SK-N-SH treated with all-trans-retinoic acid at 6 μM for 48 hours (cell line): ENCODE measurements around the gene CTNND2.
"Not testable (repeated sequence)": the region's sequence is repeated elsewhere in the genome, so short reads cannot be mapped to it uniquely, and the experiment has no call there.

ENCODE experiments used
- ISL1 ChIP-seq: fragments of 250-450 bp; sonication (Bioruptor Pico); IDR thresholded peaks from 2 replicates; pipeline ENCODE4 v2.1.2; 2022; ENCODE audit warnings: mild to moderate bottlenecking, moderate library complexity
- OSR1 ChIP-seq: fragments of 250-450 bp; sonication (Bioruptor Pico); IDR thresholded peaks from 2 replicates; pipeline ENCODE4 v1.8.0; 2022; ENCODE audit warnings: moderate library complexity, mild to moderate bottlenecking, inconsistent platforms
- PATZ1 ChIP-seq: fragments of 250-450 bp; sonication (Bioruptor Pico); IDR thresholded peaks from 2 replicates; pipeline ENCODE4 v1.8.0; 2020; ENCODE audit warnings: mild to moderate bottlenecking, moderate library complexity, borderline replicate concordance
- POU6F1 ChIP-seq: fragments of 250-450 bp; sonication (Bioruptor Pico); IDR thresholded peaks from 2 replicates; pipeline ENCODE4 v1.8.0; 2021; ENCODE audit warnings: low read depth, mild to moderate bottlenecking, moderate library complexity, borderline replicate concordance
- PPARA ChIP-seq: fragments of 250-450 bp; sonication (Bioruptor Pico); IDR thresholded peaks from 2 replicates; pipeline ENCODE4 v1.5.0; 2020; ENCODE audit warnings: mild to moderate bottlenecking, borderline replicate concordance
- RARB ChIP-seq: fragments of 250-450 bp; sonication (Bioruptor Pico); IDR thresholded peaks from 2 replicates; pipeline ENCODE4 v1.8.0; 2021; ENCODE audit warnings: mild to moderate bottlenecking, moderate library complexity
- ZFP3 ChIP-seq: fragments of 250-450 bp; sonication (Bioruptor Pico); IDR thresholded peaks from 2 replicates; pipeline ENCODE4 v1.5.0; 2020; ENCODE audit warnings: mild to moderate bottlenecking, moderate library complexity
- ZNF70 ChIP-seq: fragments of 450-650 bp; formaldehyde crosslinking; IDR thresholded peaks from 2 replicates; pipeline ENCODE4 v1.5.0; 2020; ENCODE audit warnings: mild to moderate bottlenecking, moderate library complexity

- not testable (repeated sequence) for TF ChIP-seq ISL1 (CRISPR knock-in tag); PPARA; PATZ1 (CRISPR knock-in tag); ZFP3 (CRISPR knock-in tag); RARB (CRISPR knock-in tag); POU6F1; OSR1 (CRISPR knock-in tag); ZNF70 (CRISPR knock-in tag)
Observed at GRCh38 chr5:11828566-11828965, 75.7 kb downstream of the CTNND2 start.
